Esophagus muscularis mucosa (tissue), 3 donors: ENCODE measurements around the gene ZNF726.

Source experiments
- CTCF ChIP-seq, 3 experiments: fragments of 200-600 bp in 2 of 3; fragments of 450-650 bp in 1 of 3; sonication (generic) in 2 of 3; IDR thresholded peaks; one replicate each; pipeline ENCODE4 v1.5.1; 2017 to 2019; ENCODE audit warnings: antibody characterized with exemption in 3 of 3, mild to moderate bottlenecking in 2 of 3, moderate library complexity in 1 of 3
- POLR2A ChIP-seq: fragments of 450-650 bp; IDR thresholded peaks from one replicate; pipeline ENCODE4 v1.6.1; 2017; ENCODE audit warnings: antibody characterized with exemption, moderate library complexity, mild to moderate bottlenecking, low read depth

DNA sequence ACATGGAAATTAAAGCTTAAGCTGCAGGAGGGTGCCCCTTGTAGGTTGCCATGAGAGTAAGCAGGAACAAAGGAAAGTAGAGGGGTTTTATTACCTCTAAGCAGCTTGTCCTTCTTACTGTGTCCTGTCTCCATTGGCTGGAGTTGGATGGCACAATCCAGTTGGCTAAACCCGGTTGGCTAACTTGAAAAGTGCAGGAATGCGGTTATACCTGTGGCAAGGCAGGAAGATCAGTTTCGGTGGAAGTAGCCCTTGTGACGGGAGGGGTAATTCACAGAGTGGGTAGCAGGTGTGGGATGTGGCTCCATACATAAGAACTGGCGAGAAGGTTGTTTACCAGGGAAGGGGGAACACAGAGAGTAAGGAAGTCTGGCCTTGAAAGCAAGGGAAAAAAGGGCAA lies 3.2 kb downstream of the ZNF726 start:
- TF ChIP-seq POLR2A, result no peak
- no peak for TF ChIP-seq CTCF (IDR thresholded peaks at IDR 0.05)
